ENCODE measurements around the gene VRK2. TPM values are rescaled to one million over a fixed set of nuclear protein-coding genes. Genes with fewer than 3 reads are reported as not detected.
"Not testable (repeated sequence)": the region's sequence is repeated elsewhere in the genome, so short reads cannot be mapped to it uniquely, and the experiment has no call there.

Gene VRK2
- total and polyA plus RNA-seq, 2 donors = 12.5 to 23.6 TPM

DNA sequence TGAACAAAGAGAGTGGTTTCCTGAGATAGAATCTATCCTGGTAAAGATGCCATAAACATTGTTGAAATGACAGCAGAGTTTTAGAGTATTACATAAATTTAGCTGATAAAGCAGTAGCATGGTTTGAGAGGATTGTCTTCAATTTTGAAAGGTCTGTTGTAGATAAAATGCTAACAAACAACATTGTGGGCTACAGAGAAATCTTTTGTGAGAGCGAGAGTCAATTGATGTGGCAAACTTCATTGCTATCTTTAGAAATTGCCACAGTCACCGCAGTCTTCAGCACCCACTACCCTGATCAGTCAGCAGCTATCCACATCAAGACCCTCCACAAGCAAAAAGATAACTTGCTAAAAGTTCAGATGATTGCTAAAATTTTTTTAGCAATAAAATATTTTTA, 17.5 kb downstream of the VRK2 start:
- Histone ChIP-seq H3K27ac (ENCODE audit: low read depth) (no peak overlapping the region), H3K4me1 (ENCODE audit: insufficient read depth) (no peaks in the 10 kb centered on the region), H3K4me3 (ENCODE audit: low read depth, low read length) (no peak overlapping the region), H3K36me3 (ENCODE audit: insufficient read depth) (peaks cover 2% of the 10 kb centered on the region)
- no peak for DNase-seq (ENCODE audit: extremely low spot score)
- 97% methylated on average over 2 of the region's 2 CpGs for WGBS

DNA sequence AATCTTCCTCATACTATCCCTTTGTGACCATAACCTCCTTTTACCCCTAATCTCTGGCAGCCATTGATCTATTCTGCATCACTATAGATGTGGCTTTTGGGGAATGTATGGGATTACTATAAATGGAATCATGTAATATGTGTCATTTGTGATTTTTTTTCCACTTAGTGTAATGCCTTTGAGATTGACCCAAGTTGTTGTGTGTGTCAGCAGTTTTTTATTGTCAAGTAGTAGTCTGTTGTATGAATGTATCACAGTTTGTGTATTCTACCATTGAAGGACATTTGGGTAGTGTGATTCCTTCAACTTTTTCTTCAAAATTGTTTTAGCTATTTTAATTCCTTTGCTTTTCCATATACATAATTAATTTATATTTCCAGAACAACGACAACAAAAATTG, 18.6 kb downstream of the VRK2 start:
- H3K4me1 ChIP-seq (ENCODE audit: insufficient read depth) = no peaks in the 10 kb centered on the region
- H3K27ac ChIP-seq (ENCODE audit: low read depth) = no peak overlapping the region
- no peak for DNase-seq (ENCODE audit: extremely low spot score)
- peaks cover 2% of the 10 kb centered on the region for H3K36me3 ChIP-seq (ENCODE audit: insufficient read depth)
- no peak overlapping the region for H3K4me3 ChIP-seq (ENCODE audit: low read depth, low read length)
- 94% methylated on average over 1 of the region's 1 CpG for WGBS

DNA sequence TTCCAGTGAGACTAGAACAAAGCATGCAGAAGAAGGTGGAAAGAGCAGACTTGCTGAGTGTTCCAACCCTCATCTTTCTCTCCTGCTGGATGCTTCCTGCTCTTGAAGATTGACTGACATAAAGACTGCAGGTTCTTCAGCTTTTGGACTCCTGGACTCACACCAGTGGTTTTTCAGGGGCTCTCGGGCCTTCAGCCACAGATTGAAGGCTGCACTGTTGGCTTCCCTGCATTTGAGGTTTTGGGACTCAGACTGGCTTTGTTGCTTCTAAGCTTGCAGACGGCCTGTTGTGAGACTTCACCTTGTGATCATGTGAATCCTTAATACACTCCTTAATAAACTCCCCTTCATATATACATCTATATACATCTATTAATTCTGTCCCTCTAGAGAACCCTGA, 20.4 kb downstream of the VRK2 start:
- no peak for DNase-seq (ENCODE audit: extremely low spot score)
- no peaks in the 10 kb centered on the region for H3K4me1 ChIP-seq (ENCODE audit: insufficient read depth)
- peaks cover 2% of the 10 kb centered on the region for H3K36me3 ChIP-seq (ENCODE audit: insufficient read depth)
- no peak overlapping the region for H3K27ac ChIP-seq (ENCODE audit: low read depth)
- WGBS = 96% methylated on average over 2 of the region's 2 CpGs
- H3K4me3 ChIP-seq (ENCODE audit: low read depth, low read length) = no peak overlapping the region

DNA sequence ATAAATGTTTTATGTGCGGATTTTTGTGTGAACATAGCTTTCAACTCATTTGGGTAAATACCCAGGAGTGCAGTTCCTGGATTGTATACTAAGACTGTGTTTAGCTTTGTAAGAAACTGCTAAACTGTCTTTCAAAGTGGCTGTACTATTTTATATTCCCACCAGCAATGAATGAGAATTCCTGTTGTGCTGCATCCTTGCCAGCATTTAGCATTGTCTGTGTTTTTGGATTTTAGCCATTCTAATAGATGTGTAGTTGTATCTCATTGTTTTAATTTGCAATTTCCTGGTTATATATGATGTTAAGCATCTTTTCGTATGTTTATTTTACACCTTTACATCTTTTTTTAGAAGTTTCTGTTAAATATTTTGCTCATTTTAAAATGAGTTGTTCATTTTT, 24.2 kb downstream of the VRK2 start:
- H3K4me3 ChIP-seq (ENCODE audit: low read depth, low read length) = no peak overlapping the region

DNA sequence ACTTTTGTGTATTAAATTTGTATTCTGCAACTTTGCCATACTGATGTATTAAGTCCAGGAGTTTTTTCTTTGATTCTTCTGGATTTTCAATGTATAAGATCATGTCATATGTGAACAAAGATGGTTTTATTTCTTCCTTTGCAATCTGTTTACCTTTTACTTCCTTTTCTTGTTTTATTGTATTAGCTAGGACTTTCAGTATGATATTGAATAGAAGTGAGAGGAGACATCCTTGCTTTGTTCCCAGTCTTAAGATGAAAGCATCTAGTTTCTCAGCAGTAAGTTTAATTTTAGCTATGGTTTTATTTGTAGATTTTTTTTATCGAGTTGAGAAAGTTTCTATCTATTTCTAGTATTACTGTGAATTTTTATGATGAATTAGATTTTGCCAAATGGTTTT, 25.5 kb downstream of the VRK2 start:
- WGBS = 83% methylated on average over 1 of the region's 1 CpG
- no peak overlapping the region for H3K4me3 ChIP-seq (ENCODE audit: low read depth, low read length)

More for the DNA sequence above, 24.2 kb downstream of the VRK2 start:
- Histone ChIP-seq H3K4me1 (ENCODE audit: insufficient read depth) (no peaks in the 10 kb centered on the region), H3K27ac (ENCODE audit: low read depth) (no peak overlapping the region), H3K36me3 (ENCODE audit: insufficient read depth) (no peaks in the 10 kb centered on the region)
- 97% methylated on average over 2 of the region's 2 CpGs for WGBS
- DNase-seq (ENCODE audit: extremely low spot score) = no peak

DNA sequence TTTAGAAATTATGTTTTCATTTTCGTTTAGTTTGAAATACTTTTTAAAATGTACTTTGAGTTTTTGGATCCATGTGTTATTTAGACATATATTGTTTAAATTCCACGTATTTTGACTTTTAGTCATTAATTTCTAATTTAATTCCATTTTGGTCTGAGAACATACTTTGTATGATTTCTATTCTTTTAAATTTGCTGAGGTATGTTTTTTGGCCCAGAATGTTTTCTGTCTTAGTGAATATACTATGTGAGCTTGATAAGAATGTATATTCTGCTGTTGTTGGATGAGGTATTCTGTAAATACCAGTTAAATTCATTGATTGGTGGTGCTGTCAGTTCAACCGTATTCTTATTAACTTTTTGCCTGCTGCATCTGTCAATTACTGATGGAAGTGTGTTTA, 26.4 kb downstream of the VRK2 start:
- WGBS = 97% methylated on average over 3 of the region's 3 CpGs
- Histone ChIP-seq H3K4me3 (ENCODE audit: low read depth, low read length) (no peak overlapping the region), H3K4me1 (ENCODE audit: insufficient read depth) (no peaks in the 10 kb centered on the region), H3K27ac (ENCODE audit: low read depth) (no peak overlapping the region), H3K36me3 (ENCODE audit: insufficient read depth) (no peaks in the 10 kb centered on the region)
- DNase-seq (ENCODE audit: extremely low spot score) = no peak

More for the DNA sequence above, 25.5 kb downstream of the VRK2 start:
- Histone ChIP-seq H3K27ac (ENCODE audit: low read depth) (no peak overlapping the region), H3K4me1 (ENCODE audit: insufficient read depth) (no peaks in the 10 kb centered on the region), H3K36me3 (ENCODE audit: insufficient read depth) (no peaks in the 10 kb centered on the region)
- DNase-seq (ENCODE audit: extremely low spot score) = no peak

DNA sequence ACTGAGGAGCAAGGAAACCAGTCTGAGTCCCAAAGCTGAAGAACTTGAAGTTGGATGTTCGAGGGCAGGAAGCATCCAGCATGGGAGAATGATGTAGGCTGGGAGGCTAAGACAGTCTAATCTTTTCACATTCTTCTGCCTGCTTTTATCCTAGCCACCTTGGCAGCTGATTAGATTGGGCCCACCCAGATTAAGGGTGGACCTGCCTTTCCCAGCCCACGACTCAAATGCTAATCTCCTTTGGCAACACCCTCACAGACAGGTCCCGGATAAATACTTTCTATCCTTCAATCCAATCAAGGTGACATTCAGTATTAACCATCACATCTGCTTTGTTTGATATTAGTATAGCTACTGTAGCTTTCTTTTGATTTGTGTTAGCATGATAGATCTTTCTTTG, 27.1 kb downstream of the VRK2 start:
- H3K4me1 ChIP-seq (ENCODE audit: insufficient read depth) = no peaks in the 10 kb centered on the region
- DNase-seq (ENCODE audit: extremely low spot score) = no peak
- no peak overlapping the region for H3K4me3 ChIP-seq (ENCODE audit: low read depth, low read length)
- WGBS = 91% methylated on average over 3 of the region's 3 CpGs
- H3K27ac ChIP-seq (ENCODE audit: low read depth) = no peak overlapping the region
- no peaks in the 10 kb centered on the region for H3K36me3 ChIP-seq (ENCODE audit: insufficient read depth)

DNA sequence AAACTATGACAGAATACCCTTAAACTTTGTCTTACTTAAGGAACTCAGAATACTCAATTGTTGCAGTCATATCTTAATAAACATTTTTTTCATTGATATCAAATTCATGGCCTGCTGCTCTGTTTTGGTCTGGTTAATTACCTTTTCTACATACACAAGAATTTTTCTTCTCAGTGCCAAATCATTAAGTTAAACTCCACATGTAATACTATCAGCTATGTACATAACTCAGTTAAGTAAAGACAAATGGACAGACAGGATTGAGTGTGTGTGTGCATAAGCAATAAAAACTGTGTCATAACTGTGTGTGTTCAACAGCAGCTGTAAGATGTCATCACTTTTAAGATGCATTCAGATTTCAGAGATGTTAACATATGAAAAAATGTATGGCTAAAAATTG, 34.4 kb downstream of the VRK2 start:
- Histone ChIP-seq H3K4me1 (ENCODE audit: insufficient read depth) (no peaks in the 10 kb centered on the region), H3K4me3 (ENCODE audit: low read depth, low read length) (no peak overlapping the region), H3K36me3 (ENCODE audit: insufficient read depth) (no peaks in the 10 kb centered on the region), H3K27ac (ENCODE audit: low read depth) (no peak overlapping the region)
- no peak for DNase-seq (ENCODE audit: extremely low spot score)

DNA sequence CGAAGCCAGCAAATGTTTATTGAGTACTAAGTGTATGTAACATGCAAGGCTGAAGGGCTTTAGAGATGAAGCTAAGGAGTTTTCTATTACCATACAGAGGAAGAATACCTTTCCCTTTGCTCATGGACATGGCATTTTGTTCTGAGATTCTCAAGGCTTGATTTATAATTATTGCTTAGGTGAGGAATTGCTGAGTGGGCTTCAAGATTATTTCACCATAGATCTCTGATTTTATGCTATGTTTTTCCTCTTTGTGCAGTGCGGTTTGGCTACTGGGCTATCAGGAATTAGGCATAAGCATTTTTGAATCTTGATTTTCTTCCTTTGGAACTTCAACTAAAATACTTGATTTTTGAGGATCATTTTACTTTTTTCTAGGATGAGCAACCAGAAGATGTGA, 42.5 kb downstream of the VRK2 start:
- H3K4me3 ChIP-seq (ENCODE audit: low read depth, low read length) = no peak overlapping the region
- DNase-seq (ENCODE audit: extremely low spot score) = no peak
- H3K27ac ChIP-seq (ENCODE audit: low read depth) = no peak overlapping the region
- WGBS = 86% methylated on average over 2 of the region's 2 CpGs
- H3K36me3 ChIP-seq (ENCODE audit: insufficient read depth) = peaks cover 2% of the 10 kb centered on the region
- H3K4me1 ChIP-seq (ENCODE audit: insufficient read depth) = no peaks in the 10 kb centered on the region

DNA sequence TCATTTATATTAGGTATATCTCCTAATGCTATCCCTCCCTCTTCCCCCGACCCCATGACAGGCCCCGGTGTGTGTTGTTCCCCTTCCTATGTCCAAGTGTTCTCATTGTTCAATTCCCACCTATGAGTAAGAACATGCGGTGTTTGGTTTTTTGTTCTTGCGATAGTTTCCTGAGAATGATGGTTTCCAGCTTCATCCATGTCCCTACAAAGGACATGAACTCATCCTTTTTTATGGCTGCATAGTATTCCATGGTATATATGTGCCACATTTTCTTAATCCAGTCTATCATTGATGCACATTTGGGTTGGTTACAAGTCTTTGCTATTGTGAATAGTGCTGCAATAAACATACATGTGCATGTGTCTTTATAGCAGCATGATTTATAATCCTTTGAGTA, 46.2 kb downstream of the VRK2 start:
- 98% methylated on average over 4 of the region's 4 CpGs for WGBS
- H3K4me3 ChIP-seq (ENCODE audit: low read depth, low read length); H3K27ac ChIP-seq (ENCODE audit: low read depth); DNase-seq (ENCODE audit: extremely low spot score); H3K36me3 ChIP-seq (ENCODE audit: insufficient read depth); H3K4me1 ChIP-seq (ENCODE audit: insufficient read depth): not testable (repeated sequence)

DNA sequence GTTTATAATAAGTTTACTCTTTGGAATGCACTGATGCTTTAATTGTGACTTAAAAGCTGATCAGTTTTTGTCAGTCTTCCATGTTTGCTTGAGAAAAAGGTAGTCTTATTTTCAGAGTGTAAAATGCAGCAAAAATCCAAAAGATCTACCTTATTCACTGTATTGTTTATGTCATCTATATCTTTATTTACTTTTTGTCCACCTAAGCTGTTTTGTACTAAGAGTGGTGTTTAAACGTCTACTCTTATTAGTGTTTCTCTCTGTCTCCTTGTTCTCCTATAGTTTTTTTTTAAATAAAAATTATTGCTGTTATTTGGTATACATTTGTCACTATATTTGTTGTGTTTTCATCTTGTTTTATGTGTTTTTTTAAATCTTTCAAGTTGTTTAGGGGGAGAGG, 50.4 kb downstream of the VRK2 start:
- no peak for DNase-seq (ENCODE audit: extremely low spot score)
- 69% methylated on average over 1 of the region's 1 CpG for WGBS
- H3K27ac ChIP-seq (ENCODE audit: low read depth) = no peak overlapping the region
- no peaks in the 10 kb centered on the region for H3K4me1 ChIP-seq (ENCODE audit: insufficient read depth)
- H3K4me3 ChIP-seq (ENCODE audit: low read depth, low read length) = no peak overlapping the region
- no peaks in the 10 kb centered on the region for H3K36me3 ChIP-seq (ENCODE audit: insufficient read depth)

DNA sequence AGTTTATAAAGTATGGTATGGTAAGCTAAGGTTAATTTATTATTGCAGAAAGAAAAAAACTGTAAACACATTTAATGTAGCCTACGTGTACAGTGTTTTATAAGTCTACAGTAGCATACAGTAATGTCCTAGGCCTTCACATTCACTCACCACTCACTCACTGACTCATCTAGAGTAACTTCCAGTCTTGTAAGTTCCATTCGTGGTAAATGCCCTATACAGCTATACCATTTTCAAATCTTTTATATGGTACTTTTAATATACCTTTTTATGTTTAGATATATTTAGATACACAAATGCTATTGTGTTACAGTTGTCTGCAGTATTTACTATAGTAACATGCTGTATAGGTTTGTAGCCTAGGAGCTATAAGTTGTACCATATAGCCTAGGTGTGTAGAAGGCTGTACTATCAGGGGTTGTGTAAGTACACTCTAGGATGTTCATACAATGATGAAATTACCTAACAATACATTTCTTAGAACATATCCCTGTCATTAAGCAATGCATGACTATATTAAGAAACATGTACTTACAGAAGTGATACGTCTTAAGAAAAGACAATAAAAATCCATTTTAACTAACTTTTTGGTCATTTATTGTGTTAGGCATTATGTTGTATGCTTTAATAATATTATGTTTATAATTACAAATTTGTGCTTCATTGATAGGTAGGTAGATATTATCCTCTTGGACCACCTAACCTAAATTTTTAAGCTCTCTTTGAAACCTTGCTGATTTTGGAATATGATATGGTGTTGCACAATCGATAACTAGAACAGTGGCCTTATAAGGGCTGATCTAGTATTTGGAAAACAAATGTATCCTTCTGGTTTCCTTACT, 51.9 kb downstream of the VRK2 start:
- no peak overlapping the region for H3K27ac ChIP-seq (ENCODE audit: low read depth)
- no peaks in the 10 kb centered on the region for H3K36me3 ChIP-seq (ENCODE audit: insufficient read depth)
- H3K4me1 ChIP-seq (ENCODE audit: insufficient read depth) = no peaks in the 10 kb centered on the region
- no peak for DNase-seq (ENCODE audit: extremely low spot score)
- 91% methylated on average over 4 of the region's 4 CpGs for WGBS
- no peak overlapping the region for H3K4me3 ChIP-seq (ENCODE audit: low read depth, low read length)

DNA sequence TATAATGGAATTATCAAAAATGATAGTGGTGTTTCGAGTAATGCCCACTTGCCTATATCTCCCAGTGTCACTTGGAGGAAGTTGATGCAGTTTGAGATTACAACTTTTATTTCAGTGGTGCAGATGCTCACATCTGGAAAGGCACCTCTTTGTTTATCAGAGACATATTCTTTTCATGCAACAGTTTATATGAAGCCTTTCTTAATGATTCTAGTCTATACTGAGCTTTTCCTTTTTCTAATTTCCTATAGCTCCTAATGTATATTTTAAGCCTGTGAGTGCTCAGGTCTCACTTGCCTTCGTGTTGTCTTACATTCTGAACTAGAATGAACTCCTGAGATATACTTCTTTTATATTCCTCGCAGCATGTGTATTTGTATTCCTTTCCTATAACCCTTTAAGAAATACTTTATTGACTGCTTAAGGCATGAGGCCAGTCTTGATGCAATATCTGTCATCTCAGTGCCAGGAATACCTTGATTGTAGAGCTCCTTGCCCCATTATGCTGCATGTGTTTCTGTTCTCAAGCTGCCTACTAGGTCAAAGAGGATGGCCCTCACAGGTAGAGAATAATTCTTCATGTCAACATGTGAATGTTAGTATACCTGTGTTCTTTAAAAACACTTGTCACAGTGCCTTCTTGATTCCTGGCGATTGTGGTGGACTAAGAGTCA, 52.6 kb downstream of the VRK2 start:
- Histone ChIP-seq H3K27ac (ENCODE audit: low read depth) (no peak overlapping the region), H3K4me1 (ENCODE audit: insufficient read depth) (no peaks in the 10 kb centered on the region), H3K4me3 (ENCODE audit: low read depth, low read length) (no peak overlapping the region), H3K36me3 (ENCODE audit: insufficient read depth) (no peaks in the 10 kb centered on the region)
- 81% methylated on average over 4 of the region's 4 CpGs for WGBS
- no peak for DNase-seq (ENCODE audit: extremely low spot score)

DNA sequence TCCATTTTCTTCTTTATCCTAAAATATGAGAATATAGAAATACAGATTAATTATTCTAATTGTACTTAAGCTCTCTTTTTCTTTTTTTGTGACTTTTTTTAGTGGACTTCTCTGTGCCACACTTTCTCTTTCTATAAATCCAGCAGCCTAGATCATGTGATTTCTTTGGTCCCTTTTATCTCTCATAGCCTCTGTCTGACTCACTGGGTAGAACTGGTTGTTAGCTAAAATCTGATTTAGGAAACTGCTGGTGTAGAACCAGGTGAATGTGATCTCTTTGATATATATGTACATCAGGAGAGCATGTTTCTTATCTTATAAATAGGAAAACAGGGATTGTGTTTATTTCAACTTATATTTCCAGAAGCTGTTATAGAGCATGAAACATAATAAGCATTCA, 54.9 kb downstream of the VRK2 start:
- no peak overlapping the region for H3K4me3 ChIP-seq (ENCODE audit: low read depth, low read length)
- no peaks in the 10 kb centered on the region for H3K4me1 ChIP-seq (ENCODE audit: insufficient read depth)
- H3K27ac ChIP-seq (ENCODE audit: low read depth) = no peak overlapping the region
- no peaks in the 10 kb centered on the region for H3K36me3 ChIP-seq (ENCODE audit: insufficient read depth)
- DNase-seq (ENCODE audit: extremely low spot score) = no peak

Measured in urinary bladder (tissue), 4 donors.